HCT116 (cell line): ENCODE data around the gene XRCC2. TPM values are rescaled to one million over a fixed set of nuclear protein-coding genes. Genes with fewer than 3 reads are reported as not detected.

Source experiments
- ATAC-seq: fragments of 200-7000 bp; cut with Tn5 transposase; 2 replicates; pipeline ENCODE4 v1.9.1; 2020; ENCODE audit warnings: mild to moderate bottlenecking, moderate library complexity
- BruUV-seq: library from RNA; stranded (reverse); fragments of 400-500 nt; replicated peaks from 2 replicates; lab custom pipeline; 2021; lab: Mats Ljungman, UMichigan
- CTCF ChIA-PET: fragments of 300-600 bp; sonication (Branson Sonifier 250); formaldehyde crosslinking; loops from one replicate; lab custom pipeline; 2021; ENCODE audit warnings: antibody characterized with exemption; lab: Charles Lee
- POLR2A ChIA-PET: fragments of 300-600, 350-600 bp; sonication (Branson Sonifier 250); formaldehyde crosslinking; loops from one replicate; lab custom pipeline; 2021; ENCODE audit warnings: antibody characterized with exemption; lab: Charles Lee
- RAD21 ChIA-PET, 2 experiments: fragments of 300-600 bp; sonication (Branson Sonifier 250); formaldehyde crosslinking; loops; one replicate each; lab custom pipeline; 2023; ENCODE audit warnings: low total read pairs in 2 of 2; ENCODE audit not compliant: uncharacterized antibody in 2 of 2, unreplicated experiment in 2 of 2, low non-redundant PET in 1 of 2; lab: Charles Lee
- DNase-seq: peaks from one replicate; pipeline ENCODE4 v3.0.0-alpha.2; 2010; ENCODE audit warnings: low read depth, low spot score
- H2AFZ ChIP-seq: fragments of 200-600 bp; shearing (Covaris generic), sonication (generic); 2 replicates; pipeline ENCODE4 v1.6.1; 2017; ENCODE audit warnings: low read depth, mixed run types, mixed read lengths, antibody characterized with exemption, low read length; ENCODE audit not compliant: poor library complexity, severe bottlenecking
- H3K27ac ChIP-seq: 2 replicates; pipeline ENCODE4 v1.5.1; 2012; ENCODE audit warnings: low read depth, low read length
- H3K27me3 ChIP-seq: fragments of 200-600 bp; sonication (generic); 2 replicates; pipeline ENCODE4 v1.6.1; 2016; ENCODE audit warnings: mixed run types, low read length, mixed read lengths; ENCODE audit not compliant: insufficient read depth
- H3K36me3 ChIP-seq, 2 experiments: fragments of 200-500 bp in 1 of 2; fragments of 200-600 bp in 1 of 2; sonication (Bioruptor generic) in 1 of 2; sonication (generic) in 1 of 2; 2 replicates each; pipeline versions ENCODE4 v1.5.1 to v1.6.1; 2014 to 2016; ENCODE audit warnings: low read length in 2 of 2, inconsistent platforms in 1 of 2, mixed read lengths in 1 of 2, mixed run types in 1 of 2; ENCODE audit not compliant: insufficient read depth in 2 of 2, control insufficient read depth in 1 of 2
- H3K4me1 ChIP-seq, 2 experiments: fragments of 200-600 bp in 1 of 2; sonication (generic) in 1 of 2; 2 replicates each; pipeline versions ENCODE4 v1.5.1 to v1.6.1; 2012 to 2017; ENCODE audit warnings: low read length in 2 of 2, inconsistent platforms in 1 of 2, mild to moderate bottlenecking in 1 of 2, mixed read lengths in 1 of 2, mixed run types in 1 of 2, moderate library complexity in 1 of 2; ENCODE audit not compliant: insufficient read depth in 2 of 2, control insufficient read depth in 1 of 2
- H3K4me2 ChIP-seq: fragments of 200-600 bp; sonication (generic); 2 replicates; pipeline ENCODE4 v1.6.1; 2017; ENCODE audit warnings: mixed run types, low read length, mixed read lengths
- H3K4me3 ChIP-seq, 2 experiments: fragments of 200-600 bp in 1 of 2; sonication (generic) in 1 of 2; replicated peaks in 1 of 2; 2 replicates each; pipeline ENCODE4 v1.5.1; 2011 to 2016; ENCODE audit warnings: low read length in 2 of 2, control low read depth in 1 of 2, low read depth in 1 of 2, mild to moderate bottlenecking in 1 of 2, mixed read lengths in 1 of 2, mixed run types in 1 of 2
- H3K79me2 ChIP-seq: fragments of 200-600 bp; sonication (generic); 2 replicates; pipeline ENCODE4 v1.6.1; 2017; ENCODE audit warnings: mild to moderate bottlenecking, mixed run types, low read length, moderate library complexity, mixed read lengths; ENCODE audit not compliant: insufficient read depth
- H3K9ac ChIP-seq: fragments of 200-600 bp; sonication (generic); 2 replicates; pipeline ENCODE4 v1.6.1; 2016; ENCODE audit warnings: low read length, mixed read lengths
- H3K9me2 ChIP-seq: fragments of 200-600 bp; sonication (generic), shearing (Covaris generic); 2 replicates; pipeline ENCODE4 v1.6.1; 2017; ENCODE audit warnings: mixed run types, mild to moderate bottlenecking, moderate library complexity; ENCODE audit not compliant: insufficient read depth
- H3K9me3 ChIP-seq, 2 experiments: fragments of 200-500 bp in 1 of 2; fragments of 200-600 bp in 1 of 2; sonication (Bioruptor generic) in 1 of 2; sonication (generic) in 1 of 2; 2 replicates each; pipeline ENCODE4 v1.6.1; 2014 to 2017; ENCODE audit warnings: low read length in 2 of 2, mixed read lengths in 2 of 2, inconsistent platforms in 1 of 2, low read depth in 1 of 2, mild to moderate bottlenecking in 1 of 2, mixed run types in 1 of 2, moderate library complexity in 1 of 2; ENCODE audit not compliant: control insufficient read depth in 1 of 2, insufficient read depth in 1 of 2
- H4K20me1 ChIP-seq: fragments of 200-600 bp; sonication (generic), shearing (Covaris generic); 2 replicates; pipeline ENCODE4 v1.6.1; 2017; ENCODE audit warnings: mixed run types, mild to moderate bottlenecking, moderate library complexity; ENCODE audit not compliant: insufficient read depth
- CBX3 ChIP-seq: IDR thresholded peaks from 2 replicates; pipeline ENCODE4 v1.6.1; 2012; ENCODE audit warnings: low read depth
- CEBPB ChIP-seq: IDR thresholded peaks from 2 replicates; pipeline ENCODE4 v1.6.1; 2012; ENCODE audit warnings: low read depth
- ELF1 ChIP-seq: IDR thresholded peaks from 2 replicates; pipeline ENCODE4 v1.6.1; 2012; ENCODE audit warnings: low read depth, borderline replicate concordance
- EZH2 ChIP-seq: fragments of 200-600 bp; sonication (generic); IDR thresholded peaks from 2 replicates; pipeline ENCODE4 v1.6.1; 2017; ENCODE audit warnings: antibody characterized with exemption, mixed run types
- EZH2phosphoT487 ChIP-seq: fragments of 200-600 bp; IDR thresholded peaks from 2 replicates; pipeline ENCODE4 v1.6.1; 2018; ENCODE audit warnings: antibody characterized with exemption, borderline replicate concordance
- FOSL1 ChIP-seq: IDR thresholded peaks from 2 replicates; pipeline ENCODE4 v1.6.1; 2012; ENCODE audit warnings: low read depth
- POLR2A ChIP-seq: IDR thresholded peaks from 2 replicates; pipeline ENCODE4 v1.7.0; 2011; ENCODE audit warnings: borderline replicate concordance; ENCODE audit not compliant: insufficient read depth, insufficient read length; ENCODE audit errors: extremely low read depth
- RAD21 ChIP-seq: IDR thresholded peaks from 2 replicates; pipeline ENCODE4 v1.6.1; 2012; ENCODE audit warnings: low read depth, mild to moderate bottlenecking
- SIN3A ChIP-seq: IDR thresholded peaks from 2 replicates; pipeline ENCODE4 v1.6.1; 2012; ENCODE audit warnings: low read depth
- SP1 ChIP-seq: IDR thresholded peaks from 2 replicates; pipeline ENCODE4 v1.6.1; 2012; ENCODE audit warnings: low read depth
- TCF7L2 ChIP-seq: IDR thresholded peaks from 2 replicates; pipeline ENCODE4 v1.7.0; 2011; ENCODE audit warnings: borderline replicate concordance, inconsistent platforms; ENCODE audit not compliant: insufficient read depth, insufficient read length; ENCODE audit errors: extremely low read depth
- YY1 ChIP-seq: IDR thresholded peaks from 2 replicates; pipeline ENCODE4 v1.6.1; 2011; ENCODE audit warnings: low read length, low read depth, moderate library complexity, mild to moderate bottlenecking; ENCODE audit not compliant: insufficient replicate concordance; ENCODE audit errors: extremely low read depth
- intact Hi-C: fragments of 100-400 bp; cut with micrococcal nuclease; formaldehyde crosslinking; loops from 2 replicates; pipeline ENCODE4 v1.10.0; 2022
- total RNA-seq: library from RNA; stranded (reverse); gene quantifications from one replicate; pipeline ENCODE4 v1.2.1, GENCODE V29; 2021; ENCODE audit not compliant: unreplicated experiment
- TF ChIP-seq, protein P1 (sequence below): IDR thresholded peaks from 2 replicates; pipeline ENCODE4 v1.6.1; 2012

XRCC2 gene
- total RNA-seq, 1 experiment from 2014 or later = 14.8 TPM

DNA sequence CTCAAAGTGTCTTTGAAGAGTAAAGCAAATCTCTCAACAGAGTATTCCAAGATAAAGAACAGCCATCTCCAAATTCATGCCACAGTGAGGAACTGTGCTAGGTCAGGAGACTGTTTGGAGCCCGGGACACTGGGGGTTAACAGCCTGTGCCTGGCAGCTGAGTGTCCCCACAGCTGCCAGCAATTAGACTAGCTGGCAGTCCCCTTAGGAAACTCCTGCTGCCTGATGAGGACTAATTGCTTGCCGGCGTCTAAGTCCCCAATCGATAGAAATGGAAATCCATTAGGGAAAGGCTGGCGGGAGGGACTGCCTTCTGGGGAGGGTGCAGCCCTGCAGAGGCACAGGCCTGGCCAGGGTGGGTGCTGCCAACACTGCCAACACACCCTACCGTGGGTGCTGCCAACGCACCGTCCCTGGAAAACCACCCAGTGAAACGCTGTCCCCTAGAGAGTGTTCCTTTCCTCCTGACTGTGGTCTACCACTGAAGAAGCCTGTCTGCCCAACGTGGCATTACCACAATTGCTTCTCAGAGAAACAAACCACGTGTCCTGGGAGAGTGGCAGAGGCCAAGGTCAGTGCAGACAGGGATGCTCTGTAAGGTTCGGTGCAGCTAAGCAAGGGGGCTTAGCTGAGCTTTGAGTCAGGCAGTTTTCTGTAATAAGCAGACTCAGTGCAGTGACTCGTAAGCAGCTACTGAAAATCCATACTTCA lies 60.8 kb downstream of the XRCC2 start:
- H3K9me2 ChIP-seq = no peaks in the 10 kb centered on the region
- ATAC-seq (no peak), DNase-seq (no peak)
- no peaks in the 10 kb centered on the region for H3K27me3 ChIP-seq
- intact Hi-C loops = no loop called here
- BruUV-seq = no TSS peak
- no peaks in the 10 kb centered on the region for H3K9me3 ChIP-seq
- RAD21 ChIA-PET = no interaction called here
- no peak for TF ChIP-seq SP1
- TF ChIP-seq POLR2A = no peak
- TF ChIP-seq FOSL1 = no peak
- TF ChIP-seq TCF7L2 = no peak
- no peak for TF ChIP-seq SIN3A
- TF ChIP-seq CBX3 = no peak
- TF ChIP-seq YY1 = no peak
- no peak for TF ChIP-seq EZH2phosphoT487
- no peak for TF ChIP-seq CEBPB
- TF ChIP-seq, protein P1, sequence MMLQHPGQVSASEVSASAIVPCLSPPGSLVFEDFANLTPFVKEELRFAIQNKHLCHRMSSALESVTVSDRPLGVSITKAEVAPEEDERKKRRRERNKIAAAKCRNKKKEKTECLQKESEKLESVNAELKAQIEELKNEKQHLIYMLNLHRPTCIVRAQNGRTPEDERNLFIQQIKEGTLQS = no peak
- TF ChIP-seq EZH2 = no peak
- no peak for TF ChIP-seq RAD21
- TF ChIP-seq ELF1 = no peak
- no peaks in the 10 kb centered on the region for H3K4me1 ChIP-seq
- H4K20me1 ChIP-seq = no peaks in the 10 kb centered on the region
- CTCF ChIA-PET = no interaction called here
- no peaks in the 10 kb centered on the region for H3K79me2 ChIP-seq
- no peak overlapping the region for H3K27ac ChIP-seq
- H3K4me3 ChIP-seq = no peak overlapping the region
- POLR2A ChIA-PET = no interaction called here
- no peak overlapping the region for H3K9ac ChIP-seq
- H2AFZ ChIP-seq = no peak overlapping the region
- H3K36me3 ChIP-seq = no peaks in the 10 kb centered on the region
- H3K4me2 ChIP-seq = no peak overlapping the region
